K562 (cell line): Measurements from ENCODE around the gene SEC24A. TPM values are rescaled to one million over a fixed set of nuclear protein-coding genes. Genes with fewer than 3 reads are reported as not detected.

Experiments used
- CC2D1A ChIP-seq: fragments of 450-650 bp; IDR thresholded peaks from 2 replicates; pipeline ENCODE4 v1.6.1; 2017; ENCODE audit warnings: mild to moderate bottlenecking
- ETS2 ChIP-seq: IDR thresholded peaks from 2 replicates; pipeline ENCODE4 v1.6.1; 2016; ENCODE audit warnings: borderline replicate concordance, missing genetic modification characterization, mild to moderate bottlenecking, moderate library complexity, missing compliant biosample characterization; ENCODE audit not compliant: poor library complexity, severe bottlenecking
- HNRNPL ChIP-seq: fragments of 200-400 bp; formaldehyde crosslinking; IDR thresholded peaks from 2 replicates; pipeline ENCODE4 v1.6.1; 2017; ENCODE audit warnings: low read depth, mild to moderate bottlenecking, low read length
- KDM5B ChIP-seq: fragments of 200-600 bp; sonication (generic); IDR thresholded peaks from 2 replicates; pipeline ENCODE4 v1.6.1; 2012; ENCODE audit warnings: low read depth, mild to moderate bottlenecking, moderate library complexity, low read length, control low read depth, inconsistent platforms; ENCODE audit not compliant: insufficient replicate concordance
- MTF1 ChIP-seq: fragments of 250-450 bp; sonication (Bioruptor Pico); IDR thresholded peaks from 2 replicates; pipeline ENCODE4 v1.9.0; 2021; ENCODE audit warnings: moderate library complexity, mild to moderate bottlenecking, inconsistent platforms, borderline replicate concordance
- SIN3A ChIP-seq, 2 experiments: fragments of 150-350 bp in 1 of 2; IDR thresholded peaks; 2 replicates each; pipeline ENCODE4 v1.6.1; 2011 to 2016; ENCODE audit warnings: borderline replicate concordance in 2 of 2, low read depth in 2 of 2, low read length in 2 of 2, mild to moderate bottlenecking in 2 of 2, moderate library complexity in 2 of 2; ENCODE audit not compliant: control insufficient read depth in 1 of 2
- SMAD2 ChIP-seq: fragments of 150-350 bp; IDR thresholded peaks from 2 replicates; pipeline ENCODE4 v1.6.1; 2014; ENCODE audit warnings: low read depth, mild to moderate bottlenecking, low read length
- SNRNP70 ChIP-seq: fragments of 200-400 bp; formaldehyde crosslinking; optimal IDR thresholded peaks from 2 replicates; pipeline ENCODE3; 2017; ENCODE audit warnings: low read depth, low read length
- SP1 ChIP-seq: sonication (generic); formaldehyde crosslinking; IDR thresholded peaks from 2 replicates; pipeline ENCODE4 v1.8.1; 2022; ENCODE audit warnings: mild to moderate bottlenecking, missing genetic modification reagents
- SRSF9 ChIP-seq: fragments of 200-400 bp; formaldehyde crosslinking; IDR thresholded peaks from 2 replicates; pipeline ENCODE4 v1.6.1; 2017; ENCODE audit warnings: low read depth, low read length, borderline replicate concordance
- ZBED1 ChIP-seq: IDR thresholded peaks from 2 replicates; pipeline ENCODE4 v1.6.1; 2014
- ZC3H11A ChIP-seq: IDR thresholded peaks from 2 replicates; pipeline ENCODE4 v1.6.1; 2012; ENCODE audit warnings: low read depth, low read length, improper control_type of control experiment
- ZFP30 ChIP-seq: fragments of 250-450 bp; sonication (Bioruptor Pico); IDR thresholded peaks from 2 replicates; pipeline ENCODE4 v1.8.0; 2022; ENCODE audit warnings: moderate library complexity, mild to moderate bottlenecking, inconsistent platforms, borderline replicate concordance
- ZHX1 ChIP-seq: fragments of 150-350 bp; conservative IDR thresholded peaks from 2 replicates; pipeline ENCODE4 v1.6.1; 2014; ENCODE audit warnings: low read length
- ZNF140 ChIP-seq: fragments of 250-450 bp; sonication (Bioruptor Pico); IDR thresholded peaks from 2 replicates; pipeline ENCODE4 v1.8.0; 2021; ENCODE audit warnings: moderate library complexity, mild to moderate bottlenecking, inconsistent platforms
- ZNF717 ChIP-seq: fragments of 250-450 bp; sonication (Bioruptor Pico); IDR thresholded peaks from 2 replicates; pipeline ENCODE4 v1.5.0; 2021
- polyA plus RNA-seq, 8 experiments: library from polyadenylated mRNA; depleted of rRNA in 4 of 8; stranded (reverse) in 5 of 8; unstranded in 3 of 8; fragments of >200 nt; fragmentation: Nextera tagmentation in 2 of 8; fragmentation: Illumina TruSeq in 1 of 8; extraction: Ambion mirVana in 2 of 8; extraction: Trizol in 1 of 8; gene quantifications; 2 replicates each; pipeline versions ENCODE4 v1.2.1 to v1.2.3, GENCODE V29; 2011 to 2014; ENCODE audit warnings: inconsistent platforms in 1 of 8, missing spikeins in 1 of 8
- total RNA-seq, 7 experiments: library from RNA; depleted of rRNA in 6 of 7; stranded (reverse); fragments of >200 nt in 6 of 7; fragmentation: Illumina TruSeq in 2 of 7; extraction: Trizol in 2 of 7; gene quantifications; 2 replicates each; pipeline versions ENCODE4 v1.2.1 to v1.2.3, GENCODE V29; 2011 to 2021; ENCODE audit warnings: low replicate concordance in 1 of 7
- TF ChIP-seq, protein P1 (sequence below), 2 experiments: fragments of 450-650 bp in 1 of 2; sonication (generic) in 1 of 2; formaldehyde crosslinking; conservative IDR thresholded peaks; 2 replicates each; pipeline versions ENCODE4 v1.4.0 to v1.8.1; 2020 to 2022; ENCODE audit warnings: mild to moderate bottlenecking in 1 of 2, missing genetic modification reagents in 1 of 2
- TF ChIP-seq, protein P2 (sequence below): sonication (generic); formaldehyde crosslinking; IDR thresholded peaks from 2 replicates; pipeline ENCODE4 v1.8.0; 2022; ENCODE audit warnings: mild to moderate bottlenecking, missing genetic modification reagents
- TF ChIP-seq, protein P3 (sequence below): sonication (generic); formaldehyde crosslinking; IDR thresholded peaks from 2 replicates; pipeline ENCODE4 v1.8.0; 2023; ENCODE audit warnings: mild to moderate bottlenecking, missing genetic modification reagents

Gene SEC24A
- total and polyA plus RNA-seq, 9 of the 15 experiments (the other 6 are each of a cell fraction or from before 2014, with no cell fraction given): 7.9 to 36.5 (median 17.5) TPM

GRCh38 chr5:134738133-134738962 is 89.8 kb downstream of the SEC24A start, which contains the start of gene CAMLG (continued):
- TF ChIP-seq ZHX1 (peak; percentile 84; the same call in 1 of the 2 replicates), SNRNP70 (no peak), ZNF717 (no peak), CC2D1A (0 out of 2 replicates have a peak, but pooled peaks have one; percentile 54), ZBED1 (0 out of 2 replicates have a peak, but pooled peaks have one; percentile 61), ZFP30 (no peak), ETS2 (no peak), SP1 (CRISPR knock-in tag) (peak; percentile 98), MTF1 (CRISPR knock-in tag) (no peak), SRSF9 (no peak), SIN3A (IDR thresholded peaks at IDR 0.05; ENCODE audit: borderline replicate concordance in 2 of 2, control insufficient read depth in 1 of 2, low read depth in 2 of 2, low read length in 2 of 2) (no peak; a peak in 2 of 4 replicates), SMAD2 (no peak), ZC3H11A (no peak), HNRNPL (0 out of 2 replicates have a peak, but pooled peaks have one; percentile 32), ZNF140 (CRISPR knock-in tag) (no peak), KDM5B (peak; percentile 73)
- TF ChIP-seq, protein P1, sequence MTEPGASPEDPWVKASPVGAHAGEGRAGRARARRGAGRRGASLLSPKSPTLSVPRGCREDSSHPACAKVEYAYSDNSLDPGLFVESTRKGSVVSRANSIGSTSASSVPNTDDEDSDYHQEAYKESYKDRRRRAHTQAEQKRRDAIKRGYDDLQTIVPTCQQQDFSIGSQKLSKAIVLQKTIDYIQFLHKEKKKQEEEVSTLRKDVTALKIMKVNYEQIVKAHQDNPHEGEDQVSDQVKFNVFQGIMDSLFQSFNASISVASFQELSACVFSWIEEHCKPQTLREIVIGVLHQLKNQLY (CRISPR knock-in tag; conservative IDR thresholded peaks at IDR 0.05): no peak
- TF ChIP-seq, protein P2, sequence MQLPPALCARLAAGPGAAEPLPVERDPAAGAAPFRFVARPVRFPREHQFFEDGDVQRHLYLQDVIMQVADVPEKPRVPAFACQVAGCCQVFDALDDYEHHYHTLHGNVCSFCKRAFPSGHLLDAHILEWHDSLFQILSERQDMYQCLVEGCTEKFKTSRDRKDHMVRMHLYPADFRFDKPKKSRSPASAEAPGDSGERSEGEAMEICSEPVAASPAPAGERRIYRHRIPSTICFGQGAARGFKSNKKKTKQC (CRISPR knock-in tag): no peak
- TF ChIP-seq, protein P3, sequence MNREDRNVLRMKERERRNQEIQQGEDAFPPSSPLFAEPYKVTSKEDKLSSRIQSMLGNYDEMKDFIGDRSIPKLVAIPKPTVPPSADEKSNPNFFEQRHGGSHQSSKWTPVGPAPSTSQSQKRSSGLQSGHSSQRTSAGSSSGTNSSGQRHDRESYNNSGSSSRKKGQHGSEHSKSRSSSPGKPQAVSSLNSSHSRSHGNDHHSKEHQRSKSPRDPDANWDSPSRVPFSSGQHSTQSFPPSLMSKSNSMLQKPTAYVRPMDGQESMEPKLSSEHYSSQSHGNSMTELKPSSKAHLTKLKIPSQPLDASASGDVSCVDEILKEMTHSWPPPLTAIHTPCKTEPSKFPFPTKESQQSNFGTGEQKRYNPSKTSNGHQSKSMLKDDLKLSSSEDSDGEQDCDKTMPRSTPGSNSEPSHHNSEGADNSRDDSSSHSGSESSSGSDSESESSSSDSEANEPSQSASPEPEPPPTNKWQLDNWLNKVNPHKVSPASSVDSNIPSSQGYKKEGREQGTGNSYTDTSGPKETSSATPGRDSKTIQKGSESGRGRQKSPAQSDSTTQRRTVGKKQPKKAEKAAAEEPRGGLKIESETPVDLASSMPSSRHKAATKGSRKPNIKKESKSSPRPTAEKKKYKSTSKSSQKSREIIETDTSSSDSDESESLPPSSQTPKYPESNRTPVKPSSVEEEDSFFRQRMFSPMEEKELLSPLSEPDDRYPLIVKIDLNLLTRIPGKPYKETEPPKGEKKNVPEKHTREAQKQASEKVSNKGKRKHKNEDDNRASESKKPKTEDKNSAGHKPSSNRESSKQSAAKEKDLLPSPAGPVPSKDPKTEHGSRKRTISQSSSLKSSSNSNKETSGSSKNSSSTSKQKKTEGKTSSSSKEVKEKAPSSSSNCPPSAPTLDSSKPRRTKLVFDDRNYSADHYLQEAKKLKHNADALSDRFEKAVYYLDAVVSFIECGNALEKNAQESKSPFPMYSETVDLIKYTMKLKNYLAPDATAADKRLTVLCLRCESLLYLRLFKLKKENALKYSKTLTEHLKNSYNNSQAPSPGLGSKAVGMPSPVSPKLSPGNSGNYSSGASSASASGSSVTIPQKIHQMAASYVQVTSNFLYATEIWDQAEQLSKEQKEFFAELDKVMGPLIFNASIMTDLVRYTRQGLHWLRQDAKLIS (CRISPR knock-in tag): peak; percentile 74; the same call in 1 of the 2 replicates
